Activated CD4-positive, alpha-beta T cell treated with anti-CD3 and anti-CD28 coated beads, Interleukin-2, amount 50 U/mL, for 24 hours (primary cell): ENCODE results near the gene ISOC1.
A peak's percentile ranks its signal among the peaks of the same experiment; 100 is the strongest.

Source experiments
- DNase-seq, 2 donors: peaks; one replicate each; pipeline ENCODE4 v3.0.0-alpha.2; 2020; ENCODE audit warnings: low read depth in 1 of 2, low spot score in 1 of 2

Gene ISOC1

DNA sequence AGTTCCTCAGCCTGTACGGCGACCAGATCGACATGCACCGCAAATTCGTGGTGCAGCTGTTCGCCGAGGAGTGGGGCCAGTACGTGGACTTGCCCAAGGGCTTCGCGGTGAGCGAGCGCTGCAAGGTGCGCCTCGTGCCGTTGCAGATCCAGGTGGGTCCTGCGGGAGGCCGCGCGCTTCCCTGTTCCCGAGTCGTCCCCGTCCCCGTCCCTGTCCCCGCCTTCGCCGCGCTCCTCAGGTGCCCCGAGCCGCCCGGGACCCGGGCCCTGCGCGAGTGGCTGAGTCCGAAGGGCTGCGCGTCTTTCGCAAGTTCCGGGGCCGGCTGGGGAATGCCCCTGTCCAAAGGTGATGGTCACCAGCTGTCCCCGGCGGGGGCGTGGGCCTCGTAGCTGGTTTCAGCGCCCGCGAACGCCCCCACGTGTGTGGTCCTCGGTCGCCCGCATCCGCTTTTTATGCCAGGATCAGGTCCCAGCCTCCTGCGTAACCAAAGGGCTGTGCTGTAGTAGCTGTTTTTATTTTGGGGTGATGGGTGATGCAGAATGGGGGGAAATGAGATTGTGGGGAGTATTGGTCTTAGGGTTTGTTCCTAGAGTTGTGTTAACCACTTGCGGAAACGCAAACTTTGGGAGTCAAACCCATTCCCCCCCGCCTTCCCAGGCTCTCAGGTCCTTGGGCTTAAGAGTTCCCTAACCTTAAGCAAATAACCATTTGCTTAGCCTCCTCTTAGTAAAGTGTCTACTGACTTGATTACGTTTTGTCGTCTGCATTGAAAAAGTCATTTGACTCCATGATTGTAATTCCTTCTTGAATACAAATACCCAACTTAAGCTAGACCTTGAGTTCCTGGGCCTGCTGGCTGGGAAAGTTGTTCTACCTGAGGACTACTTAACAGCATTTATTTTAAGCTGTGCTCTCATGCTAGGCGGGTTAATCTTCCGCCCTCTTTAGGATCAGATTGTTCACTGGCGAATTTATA, 663 bp downstream of the ISOC1 start:
- DNase-seq = peak in 1 of 2 donors; percentile 24

DNA sequence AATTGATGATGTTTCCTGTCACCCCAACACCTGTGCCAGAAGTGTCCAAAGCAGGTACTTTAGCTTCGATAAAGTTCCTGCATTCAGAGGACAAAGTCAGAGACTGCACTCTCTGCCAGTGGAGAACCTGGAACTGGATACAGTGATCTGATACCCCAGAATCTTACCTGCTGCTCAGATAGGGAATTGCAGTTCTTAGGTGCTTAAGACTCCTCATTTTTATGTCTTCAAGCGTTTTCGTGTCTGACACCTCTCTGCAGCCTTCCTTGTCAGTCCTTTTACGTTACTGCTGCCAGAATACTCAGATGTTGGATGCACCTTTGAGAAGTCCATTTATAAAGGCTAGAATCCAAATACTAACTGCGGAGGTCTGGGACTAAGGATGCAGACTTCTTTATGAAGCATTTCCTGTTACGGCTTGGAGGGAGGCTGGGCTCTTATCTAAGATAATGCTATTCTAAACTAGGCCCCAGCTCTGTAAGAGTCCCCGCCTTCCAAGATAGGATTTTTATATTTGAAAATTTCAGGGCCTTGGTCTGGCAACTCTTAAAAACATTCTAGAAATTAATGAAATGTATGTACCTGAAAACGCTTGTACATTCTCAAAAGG, 1.9 kb downstream of the ISOC1 start:
- DNase-seq = no peak

DNA sequence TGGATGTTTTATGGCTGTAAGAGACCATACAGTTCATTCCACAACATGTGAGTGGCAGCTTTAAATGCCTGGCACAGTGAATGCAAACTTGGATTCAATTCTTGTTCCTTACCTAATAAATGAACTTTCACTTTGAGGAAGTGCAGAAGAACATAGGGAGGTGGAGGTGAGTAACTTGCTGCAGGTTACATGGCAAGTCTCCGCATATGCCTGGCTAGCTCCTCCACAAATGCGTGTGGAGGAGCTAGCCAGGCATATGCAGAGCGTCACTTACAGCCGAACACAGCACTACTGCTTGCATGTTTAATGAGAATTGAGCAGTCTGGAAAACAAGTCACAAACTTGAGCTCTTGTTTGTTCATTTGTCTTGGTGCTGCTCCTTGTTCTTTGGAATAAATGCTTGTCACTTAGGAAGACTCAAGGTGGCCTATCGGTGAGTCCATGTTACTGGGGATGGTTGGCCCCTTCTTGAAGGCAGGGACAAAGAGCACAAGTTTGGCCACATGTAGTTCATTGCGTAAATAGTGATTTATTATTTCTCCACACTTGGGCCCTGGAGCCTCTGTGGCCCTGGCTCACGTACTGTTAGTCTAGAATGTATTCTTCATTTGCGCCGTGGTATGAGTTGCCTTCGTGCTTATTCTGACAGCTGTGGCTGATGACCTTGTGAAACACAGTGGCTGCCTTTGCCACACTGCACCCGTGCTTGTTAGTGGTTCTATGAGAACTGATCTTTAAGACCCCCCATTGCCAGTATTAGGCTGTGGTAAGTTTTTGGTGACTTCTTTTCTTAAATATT, 3.1 kb downstream of the ISOC1 start:
- DNase-seq = no peak

DNA sequence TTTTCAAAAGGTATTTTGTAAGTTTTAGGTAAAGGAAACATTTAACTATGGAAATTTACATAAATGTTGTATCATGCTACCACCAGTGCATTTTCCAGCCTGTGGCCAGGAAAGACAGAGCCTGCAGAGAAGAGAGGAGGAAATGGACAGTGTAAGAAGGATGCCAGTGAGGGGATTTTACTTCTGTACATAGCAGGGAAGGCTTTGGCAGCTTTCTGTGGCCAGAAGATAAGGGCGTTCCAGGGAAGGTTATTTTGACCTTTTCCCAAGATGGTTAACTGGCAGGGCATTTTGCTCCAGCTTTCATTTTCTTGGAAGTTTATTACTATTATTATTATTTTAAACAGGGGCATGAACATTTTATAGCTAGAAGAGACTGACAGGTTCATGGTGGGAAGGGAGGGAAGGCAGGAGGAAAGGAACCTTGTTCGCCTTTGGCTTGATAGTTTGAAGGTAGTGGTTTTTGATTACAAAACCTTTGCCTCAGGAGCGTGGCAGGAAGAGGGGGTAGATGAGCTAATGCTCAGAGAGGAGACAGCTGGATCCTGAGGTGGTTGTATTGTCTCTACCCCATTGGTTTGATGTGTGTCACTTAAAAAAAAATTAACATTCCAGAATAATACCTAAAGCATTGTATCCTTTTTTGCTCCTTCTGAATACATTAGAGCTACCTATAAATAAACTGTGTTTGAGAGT, 4.1 kb downstream of the ISOC1 start:
- no peak for DNase-seq

DNA sequence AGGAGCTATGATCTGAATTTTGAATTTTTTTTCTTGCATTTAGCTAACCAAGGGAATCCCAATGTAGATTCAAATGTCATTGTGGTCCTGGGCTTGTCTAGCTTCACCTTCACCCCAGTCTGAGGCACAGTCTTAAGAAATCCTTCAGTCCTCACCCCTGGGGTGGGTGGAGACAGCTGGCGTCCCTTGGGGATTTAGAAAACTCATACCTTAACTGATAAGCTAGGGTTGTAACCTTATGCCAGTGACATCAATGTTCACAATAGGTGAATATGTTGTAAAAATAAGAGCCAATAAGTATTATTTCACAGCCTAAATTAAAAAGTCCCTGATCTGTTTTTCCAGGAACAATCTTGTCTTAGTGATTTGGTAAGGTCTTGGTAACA, 4.6 kb downstream of the ISOC1 start:
- no peak for DNase-seq

DNA sequence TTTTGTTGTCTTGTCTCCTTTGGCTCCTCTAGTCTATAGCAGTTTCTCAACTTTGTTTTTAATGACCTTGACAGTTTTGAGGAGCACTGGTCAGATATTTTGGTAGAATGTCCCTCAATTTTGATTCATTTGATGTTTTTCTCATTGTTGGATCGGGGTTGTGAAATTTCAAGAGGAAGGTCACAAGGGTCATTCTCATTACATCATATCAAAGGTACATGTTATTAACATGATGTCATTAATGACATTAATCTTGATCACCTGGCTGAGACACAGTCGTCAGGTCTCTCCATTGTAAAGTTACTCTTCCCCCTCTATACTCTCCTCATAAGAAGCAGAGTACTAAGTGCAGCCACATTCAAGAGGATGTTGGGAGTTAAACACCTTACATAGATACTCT, 7.2 kb downstream of the ISOC1 start:
- no peak for DNase-seq

DNA sequence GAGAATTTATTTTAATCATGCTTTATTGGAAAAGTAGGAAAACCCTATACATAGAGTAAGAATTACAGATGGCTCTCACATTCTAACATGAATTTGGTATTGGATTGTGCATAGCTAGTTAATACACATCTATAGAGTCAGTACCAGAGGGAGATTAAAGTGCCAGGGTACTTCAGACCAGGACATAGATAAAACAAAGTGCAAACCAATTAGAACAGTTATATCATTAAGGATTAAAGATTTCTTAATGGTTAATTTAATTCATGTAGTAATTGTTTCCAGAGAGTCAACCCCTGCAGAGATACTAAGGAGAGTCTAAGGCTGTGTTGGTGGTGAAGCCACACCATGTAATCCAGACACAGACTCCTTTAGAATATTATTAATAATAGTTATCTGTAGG, 8.8 kb downstream of the ISOC1 start:
- DNase-seq = no peak

DNA sequence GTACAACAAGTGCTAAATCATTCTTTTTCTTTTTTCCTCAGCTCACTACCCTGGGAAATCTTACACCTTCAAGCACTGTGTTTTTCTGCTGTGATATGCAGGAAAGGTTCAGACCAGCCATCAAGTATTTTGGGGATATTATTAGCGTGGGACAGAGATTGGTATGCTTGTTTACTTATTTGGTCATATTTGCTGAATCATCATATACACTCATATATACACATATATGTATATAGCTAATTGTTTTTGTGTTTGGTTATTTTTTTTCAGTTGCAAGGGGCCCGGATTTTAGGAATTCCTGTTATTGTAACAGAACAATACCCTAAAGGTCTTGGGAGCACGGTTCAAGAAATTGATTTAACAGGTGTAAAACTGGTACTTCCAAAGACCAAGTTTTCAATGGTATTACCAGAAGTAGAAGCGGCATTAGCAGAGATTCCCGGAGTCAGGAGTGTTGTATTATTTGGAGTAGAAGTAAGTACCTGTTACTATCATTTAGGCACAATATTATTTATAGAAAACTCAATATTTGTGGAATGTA, 10.4 kb downstream of the ISOC1 start:
- DNase-seq = no peak

DNA sequence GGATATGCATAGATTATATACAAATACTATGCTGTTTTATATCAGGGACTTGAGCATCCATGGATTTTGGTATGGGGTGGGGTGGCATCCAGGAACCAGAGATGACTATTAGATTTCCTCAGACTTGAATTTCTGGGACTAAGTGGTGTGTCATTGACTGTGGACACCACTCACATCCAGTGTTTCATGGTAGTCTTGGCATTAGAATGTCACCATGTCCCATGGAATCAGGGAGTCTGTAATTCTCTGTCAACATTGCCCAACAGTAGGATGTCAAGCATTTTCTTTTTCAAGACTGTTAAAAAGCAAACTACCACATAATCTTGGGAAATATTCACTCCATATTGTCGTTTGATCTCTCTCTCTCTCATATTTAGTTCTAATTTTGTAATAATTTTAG, 13.1 kb downstream of the ISOC1 start:
- DNase-seq = no peak

DNA sequence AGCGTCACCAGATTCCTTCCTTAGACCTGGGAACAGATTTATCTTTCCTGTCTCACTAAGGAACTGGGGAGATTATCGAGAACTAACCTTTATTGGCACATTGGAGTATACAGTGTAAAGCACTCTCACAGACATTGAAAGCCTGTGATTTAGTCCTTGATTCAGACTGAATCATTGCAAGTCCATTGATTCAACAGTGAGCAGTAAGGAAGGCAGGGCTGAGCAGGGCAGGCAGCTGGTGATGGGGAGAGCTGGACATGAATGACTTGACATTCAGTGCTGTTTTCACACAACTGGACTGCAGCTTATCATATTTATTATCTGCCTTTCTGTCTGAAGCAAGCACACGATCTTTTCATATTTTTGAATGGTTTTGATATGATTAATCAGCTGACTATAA, 16.2 kb downstream of the ISOC1 start:
- DNase-seq = no peak

DNA sequence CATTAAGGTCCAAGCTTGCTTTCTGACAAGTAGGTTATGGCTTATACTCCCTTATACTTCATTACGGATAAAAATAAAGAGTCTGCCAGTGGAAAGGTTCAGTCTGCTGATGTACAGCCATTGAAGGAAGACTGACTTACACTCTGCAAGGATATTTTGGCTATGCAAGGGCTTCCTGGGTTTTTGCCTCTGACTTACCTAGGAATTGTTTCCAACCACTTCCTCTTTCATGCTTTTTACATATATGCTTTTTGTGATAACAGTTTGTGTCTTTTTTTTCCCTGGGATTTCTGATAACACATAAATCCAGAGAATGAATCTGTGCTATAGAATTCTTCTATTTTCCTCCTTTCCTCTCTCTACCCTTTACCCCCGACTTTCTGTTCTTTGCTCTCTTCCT, 16.8 kb downstream of the ISOC1 start:
- no peak for DNase-seq

DNA sequence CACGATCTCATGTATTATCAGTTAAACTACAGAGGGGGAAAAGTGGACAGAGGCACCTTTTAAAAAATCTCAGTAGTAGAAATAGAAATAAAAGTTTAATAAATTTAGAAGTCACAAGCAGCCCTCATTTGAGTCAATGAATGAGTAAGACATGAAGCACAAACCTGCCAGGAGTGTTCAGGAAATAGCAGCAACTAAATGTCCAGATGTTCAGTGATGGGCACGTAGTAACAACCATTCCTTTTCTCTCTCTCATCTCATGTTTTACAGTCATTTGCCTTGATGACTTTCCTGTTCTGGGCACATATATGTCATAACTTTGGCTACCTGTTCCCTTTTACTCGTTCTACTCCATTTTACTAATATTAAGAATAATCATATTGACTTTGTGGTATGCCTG, 17.7 kb downstream of the ISOC1 start:
- no peak for DNase-seq

DNA sequence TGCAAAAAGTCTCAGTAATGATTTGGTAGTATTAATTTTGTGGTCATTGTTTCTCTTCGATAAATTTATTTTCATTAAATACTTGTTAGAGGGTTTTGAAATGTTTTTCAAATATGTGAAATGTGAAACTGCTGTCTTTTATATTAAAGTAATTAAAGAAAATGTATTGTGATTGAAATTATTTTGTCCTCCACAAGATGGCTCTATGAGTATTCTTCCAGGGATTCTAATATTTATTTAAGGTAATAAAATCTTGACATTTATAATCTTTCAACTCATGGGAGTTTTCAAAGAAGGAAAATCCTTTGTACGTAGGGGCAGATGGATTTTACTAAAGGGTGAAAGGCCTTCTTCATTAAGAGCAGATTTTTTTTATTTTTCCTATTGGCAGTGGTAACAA, 19.3 kb downstream of the ISOC1 start:
- DNase-seq = no peak

DNA sequence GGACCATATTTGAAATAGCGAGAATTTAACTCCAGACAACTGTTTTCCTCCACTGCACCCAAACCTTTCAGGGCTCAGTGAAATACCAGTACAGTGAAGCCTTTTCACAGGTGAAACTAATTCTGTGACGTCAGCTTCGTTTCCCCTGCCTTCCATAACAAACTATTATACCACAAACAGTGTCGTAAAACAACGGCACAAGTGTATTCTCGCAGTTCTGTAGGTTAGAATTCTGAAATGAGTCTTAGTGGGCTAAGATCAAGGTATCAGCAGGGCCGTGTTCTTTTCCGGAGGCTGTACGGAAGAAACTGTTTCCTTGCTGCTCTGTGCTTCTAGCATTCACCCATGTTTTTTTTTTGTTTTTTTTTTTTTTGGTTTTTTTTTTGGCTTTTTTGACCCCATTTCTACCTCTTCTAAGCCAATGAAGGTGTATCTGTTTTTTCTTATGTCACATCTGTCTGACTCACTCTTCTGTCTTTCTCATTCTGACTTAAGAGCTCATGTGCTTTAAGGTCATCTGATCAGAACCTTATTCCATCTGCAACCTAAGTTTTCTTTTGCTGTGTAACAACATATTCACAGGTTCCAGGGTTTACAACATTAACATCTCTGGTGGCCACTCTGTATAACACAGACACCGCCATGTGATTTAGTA, 20.1 kb downstream of the ISOC1 start:
- DNase-seq = no peak

DNA sequence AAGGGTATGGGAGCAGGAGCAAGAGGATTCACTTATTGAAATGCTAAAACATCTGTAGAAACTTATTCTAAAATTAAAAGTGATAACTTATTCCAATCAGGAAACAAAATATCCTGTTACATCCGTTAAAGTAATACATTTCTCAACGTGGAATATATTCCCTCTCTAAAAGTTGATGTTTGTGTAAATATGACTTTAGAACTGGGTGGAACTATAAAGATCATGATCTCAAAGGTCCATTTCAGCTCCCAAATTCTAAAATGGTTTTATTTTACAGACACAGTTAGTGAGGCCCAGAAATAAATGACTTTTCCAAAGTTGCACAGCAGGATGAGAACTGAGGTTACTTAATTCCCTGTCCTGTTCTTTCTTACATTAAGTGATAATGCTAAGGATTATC, 21.1 kb downstream of the ISOC1 start:
- no peak for DNase-seq

DNA sequence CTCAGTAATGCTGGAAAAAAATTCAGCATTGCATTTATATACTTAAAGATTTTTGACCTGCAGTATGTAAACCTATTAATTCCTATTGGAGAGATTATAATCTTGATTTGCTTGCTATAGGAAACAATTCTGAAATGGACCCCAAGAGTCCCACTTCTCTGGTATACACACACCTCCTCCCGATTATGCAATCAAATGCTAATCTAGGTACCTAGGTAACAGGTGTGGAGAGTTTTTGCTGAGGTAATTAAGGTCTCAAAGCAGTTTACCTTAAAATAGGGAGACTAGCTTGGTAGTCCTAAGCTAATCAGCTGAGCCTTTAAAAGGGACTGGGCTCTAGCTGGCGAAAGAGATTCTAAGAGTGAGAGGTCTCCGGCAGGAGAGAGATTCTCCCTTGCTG, 22.2 kb downstream of the ISOC1 start:
- DNase-seq = no peak

DNA sequence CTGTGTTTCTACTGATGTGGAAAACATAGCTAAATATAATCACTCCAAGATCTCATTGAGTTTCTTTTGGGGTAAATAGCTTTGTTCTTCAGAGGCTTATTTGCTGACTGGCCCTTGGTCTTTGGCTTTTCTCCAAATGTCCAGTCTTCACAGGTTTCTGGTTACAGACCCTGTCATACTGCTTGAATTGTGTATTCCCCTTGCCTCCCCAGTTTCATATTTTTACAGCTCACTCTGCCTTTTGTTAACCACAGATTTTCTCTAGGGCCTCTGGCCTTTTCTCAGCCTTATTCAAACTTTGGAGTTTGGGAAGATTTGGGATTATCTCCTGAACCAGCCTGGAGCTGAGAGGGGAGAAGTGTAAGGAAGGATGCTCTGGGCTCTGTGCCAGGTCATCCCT, 23.9 kb downstream of the ISOC1 start:
- no peak for DNase-seq

DNA sequence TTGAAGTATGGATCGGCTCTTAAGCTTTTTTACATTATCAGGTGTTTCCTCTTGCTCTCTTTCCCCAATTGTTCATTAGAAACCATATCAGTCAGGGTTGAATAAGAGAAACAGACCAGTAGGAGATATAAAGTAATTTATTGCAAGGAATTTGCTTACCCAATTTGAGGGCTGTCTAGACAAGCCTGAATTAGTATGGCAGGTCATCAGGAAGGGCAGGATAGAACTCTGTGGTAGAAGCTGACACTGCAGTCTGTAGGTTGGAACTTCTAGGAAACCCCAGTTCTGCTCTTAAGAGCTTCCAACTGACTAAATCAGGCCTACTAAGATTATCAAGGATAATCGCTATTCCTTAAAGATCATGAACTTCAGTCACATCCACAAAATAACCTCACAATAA, 24.3 kb downstream of the ISOC1 start:
- DNase-seq = no peak

DNA sequence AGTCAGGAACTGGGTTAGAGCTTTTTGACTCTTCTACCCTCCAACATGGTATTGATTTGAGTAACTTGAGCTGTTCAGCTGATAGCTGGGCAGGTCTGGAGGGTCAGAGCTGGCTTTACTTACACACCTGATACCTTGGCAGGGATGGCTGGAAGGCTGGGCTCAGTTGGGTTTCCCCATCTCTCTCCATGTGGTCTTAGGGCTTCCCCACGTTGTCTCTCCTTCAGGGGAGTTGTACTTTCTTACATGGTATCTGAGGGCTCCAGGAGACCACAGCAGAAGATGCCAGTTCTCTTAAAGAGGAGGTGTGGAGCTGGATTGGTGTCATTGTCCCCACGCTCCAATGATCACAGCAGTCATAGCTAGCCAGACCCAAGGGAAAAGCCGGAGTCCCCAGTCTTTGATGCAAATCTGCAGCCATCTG, 25.6 kb downstream of the ISOC1 start:
- no peak for DNase-seq

DNA sequence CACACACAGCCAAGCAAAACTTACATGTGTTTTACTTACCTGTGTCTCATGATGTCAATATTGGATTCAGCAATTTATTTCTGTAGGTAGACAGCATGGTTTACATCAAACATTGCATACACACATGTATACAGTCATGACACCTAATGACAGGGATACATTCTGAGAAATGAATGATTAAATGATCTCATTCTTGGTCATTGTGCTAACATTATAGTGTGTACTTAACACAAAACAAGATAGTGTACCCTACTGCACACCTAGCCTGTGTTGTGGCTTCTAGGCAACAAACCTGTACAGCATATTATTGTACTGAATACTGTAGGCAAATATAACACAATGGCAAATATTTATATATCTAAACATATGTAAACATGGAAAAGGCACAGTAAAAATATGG, 28.0 kb downstream of the ISOC1 start:
- no peak for DNase-seq

DNA sequence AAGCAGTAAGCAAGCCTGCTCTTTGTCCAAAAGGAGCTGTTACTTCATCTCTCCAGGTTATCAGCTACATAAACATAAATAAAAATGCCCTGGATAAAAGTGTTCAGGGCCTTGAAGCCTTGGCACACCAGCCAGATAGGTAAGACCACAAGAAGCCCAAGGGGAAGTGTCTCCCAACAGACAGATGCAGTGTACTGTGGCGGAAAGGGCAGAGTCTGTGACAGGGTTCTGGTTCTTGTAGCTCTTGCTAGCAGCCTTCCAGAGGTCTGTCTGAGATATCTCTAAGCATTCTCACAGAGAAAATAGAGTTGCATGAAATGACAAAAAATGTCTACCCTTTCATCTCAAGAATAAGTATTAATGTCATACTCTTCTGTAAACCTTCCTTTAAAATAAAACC, 30.1 kb downstream of the ISOC1 start:
- no peak for DNase-seq
